Glomerular visceral epithelial cell (primary cell): ENCODE data around the gene UCHL5.
"Not testable (repeated sequence)": the region's sequence is repeated elsewhere in the genome, so short reads cannot be mapped to it uniquely, and the experiment has no call there.

Source experiments
- DNase-seq: peaks from one replicate; pipeline ENCODE4 v3.0.0-alpha.2; 2016; ENCODE audit errors: extremely low spot score

UCHL5 gene

GRCh38 chr1:193065954-193066353, 6.8 kb upstream of the UCHL5 start:
- DNase-seq: no peak

DNA sequence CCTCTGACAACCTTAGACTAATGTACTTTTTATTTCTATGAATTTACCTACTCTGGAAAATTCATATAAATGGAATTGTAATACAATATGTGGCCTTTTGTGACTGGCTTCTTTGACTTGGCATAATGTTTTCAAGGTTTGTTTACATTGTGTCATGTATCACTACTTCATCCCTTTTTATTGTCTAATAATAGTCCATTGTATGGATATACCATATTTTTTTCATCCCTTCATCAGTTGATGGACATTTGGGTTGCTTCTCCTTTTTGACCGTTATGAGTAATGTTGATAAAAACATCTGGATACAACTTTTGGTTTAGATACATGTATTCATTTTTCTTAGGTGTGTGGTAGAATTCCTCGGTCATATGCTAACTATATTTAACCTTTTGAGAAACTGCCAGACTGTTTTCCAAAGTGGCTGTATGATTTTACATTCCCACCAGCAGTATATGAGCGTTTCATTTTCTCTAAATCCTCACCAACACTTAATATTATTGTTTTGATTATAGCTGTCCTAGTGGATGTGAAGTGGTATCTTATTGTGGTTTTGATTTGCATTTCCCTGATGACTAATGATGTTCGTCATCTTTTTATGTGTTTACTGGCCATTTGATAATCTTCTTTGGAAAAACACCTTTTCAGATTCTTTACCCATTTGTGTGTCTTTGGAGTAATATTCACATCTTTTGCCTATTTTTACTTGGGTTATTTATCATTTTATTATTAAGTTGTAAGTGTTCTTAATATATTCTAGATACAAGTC, 3.7 kb upstream of the UCHL5 start:
- no peak for DNase-seq

DNA sequence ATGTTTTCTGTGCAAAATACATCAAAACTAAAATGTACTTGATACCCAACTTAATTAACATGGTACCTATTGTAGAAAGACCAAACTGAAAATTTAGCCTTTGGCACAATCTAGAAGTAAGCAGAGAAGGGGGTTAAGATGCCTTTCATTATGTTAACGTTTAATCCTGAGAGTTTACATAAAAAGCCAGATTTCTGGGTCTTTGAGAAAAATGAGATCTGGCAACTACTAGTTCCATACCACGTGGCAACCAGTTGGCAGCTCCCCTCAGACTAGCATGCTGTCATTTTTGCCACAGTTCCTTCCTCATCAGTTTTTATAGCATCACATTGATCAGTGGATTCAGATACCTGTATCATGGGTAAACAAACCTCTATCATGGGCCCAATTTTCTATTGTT, 1.8 kb upstream of the UCHL5 start:
- DNase-seq: peak; percentile 16

GRCh38 chr1:193060406-193060805, 1.2 kb upstream of the UCHL5 start:
- DNase-seq: no peak

DNA sequence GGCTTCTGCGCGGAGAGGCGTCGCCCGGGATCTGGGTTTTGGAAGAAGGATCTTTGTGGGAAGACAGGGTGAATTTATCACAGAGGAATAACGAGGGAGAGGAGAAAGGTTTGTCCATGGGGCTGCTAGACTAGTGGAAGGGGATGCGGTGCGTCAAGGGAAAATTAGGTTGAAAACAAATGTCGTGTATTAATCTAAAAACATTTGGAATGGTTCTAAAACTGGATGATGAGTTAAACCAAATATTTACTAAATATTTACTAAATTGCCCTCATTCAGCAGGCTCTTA, 899 bp upstream of the UCHL5 start:
- DNase-seq: no peak

DNA sequence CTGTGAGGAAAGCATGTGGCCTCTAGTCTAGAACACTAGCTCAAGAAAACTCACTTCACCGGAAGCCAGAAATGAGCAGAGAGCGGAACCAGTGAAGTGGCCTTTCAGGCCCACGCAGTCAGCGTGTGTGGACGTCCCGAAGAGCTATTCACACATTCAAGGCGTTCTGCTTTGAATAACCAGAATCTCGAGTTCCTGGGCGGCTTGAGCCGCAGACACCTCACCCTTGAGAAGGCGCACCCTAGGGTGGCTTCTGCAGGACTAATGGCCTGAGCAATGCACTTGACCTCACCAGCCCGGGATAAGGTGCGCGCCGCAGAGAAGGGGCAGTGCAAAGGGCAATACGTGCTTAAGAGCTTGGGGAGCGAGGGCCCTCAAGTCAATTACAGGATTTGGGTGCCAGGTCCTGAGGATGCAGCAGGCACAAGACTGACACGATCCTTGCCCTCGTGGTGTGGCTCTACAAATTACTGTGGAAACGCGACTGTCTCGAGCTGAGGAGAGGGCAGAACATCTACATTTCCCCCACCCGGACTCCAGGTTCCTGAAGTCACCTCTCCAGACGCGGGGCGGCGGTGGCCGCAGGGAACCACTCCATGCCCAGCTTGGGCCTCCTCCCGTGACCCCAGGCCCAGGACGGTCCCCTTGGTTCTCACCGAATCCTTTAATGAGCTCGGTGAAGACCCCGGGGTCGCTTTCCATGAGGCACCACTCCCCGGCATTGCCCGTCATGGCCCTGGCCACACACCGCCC, 455 bp downstream of the UCHL5 start:
- peak; percentile 56 for DNase-seq

- DNase-seq: no peak
Measured at GRCh38 chr1:193054169-193054675, 4.9 kb downstream of the UCHL5 start.

- not testable (repeated sequence) for DNase-seq
Measured at GRCh38 chr1:193048913-193049312, 10.2 kb downstream of the UCHL5 start.

DNA sequence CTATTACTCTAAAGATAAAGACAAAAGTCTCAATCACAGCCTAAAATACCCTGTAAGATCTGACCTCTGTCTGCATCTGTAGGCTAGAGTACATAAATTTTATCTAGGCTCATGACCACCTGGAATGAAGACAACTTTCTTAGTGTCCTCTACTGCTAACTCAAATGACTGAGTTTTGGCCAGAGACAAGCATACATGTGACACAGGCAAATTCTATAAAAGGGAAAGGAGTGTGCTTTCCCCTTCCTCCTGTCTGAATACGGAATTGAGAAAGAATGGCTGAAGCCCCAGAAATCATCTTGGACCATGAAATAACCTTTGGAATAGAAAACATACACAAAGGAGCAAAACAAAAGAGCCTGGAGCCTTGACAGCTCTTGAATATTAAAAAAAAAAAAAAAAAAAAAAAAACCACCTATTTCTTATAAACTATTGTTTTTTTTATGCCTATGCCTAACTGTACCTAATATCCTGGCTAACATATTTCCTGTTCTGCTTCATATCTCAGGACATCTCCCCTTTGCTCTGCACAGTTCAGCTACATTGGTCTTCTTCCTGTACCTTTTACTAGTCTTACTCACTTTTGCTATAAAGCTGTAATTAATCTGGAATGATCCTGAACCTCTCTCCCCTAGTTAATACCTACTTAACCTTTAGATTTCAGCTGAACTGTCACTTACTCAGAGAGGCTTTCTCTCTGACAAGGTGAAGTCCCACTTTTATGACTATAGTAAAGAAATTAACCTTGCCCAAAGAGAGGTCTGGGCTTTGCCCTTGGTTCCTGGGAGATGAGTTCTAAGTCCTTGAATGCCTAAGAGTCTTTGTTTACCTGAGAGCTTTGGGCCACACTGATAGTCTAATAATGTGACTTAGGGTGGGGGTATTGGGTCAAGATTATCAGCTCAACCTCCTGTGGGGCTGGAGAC, 16.1 kb downstream of the UCHL5 start:
- DNase-seq: no peak

DNA sequence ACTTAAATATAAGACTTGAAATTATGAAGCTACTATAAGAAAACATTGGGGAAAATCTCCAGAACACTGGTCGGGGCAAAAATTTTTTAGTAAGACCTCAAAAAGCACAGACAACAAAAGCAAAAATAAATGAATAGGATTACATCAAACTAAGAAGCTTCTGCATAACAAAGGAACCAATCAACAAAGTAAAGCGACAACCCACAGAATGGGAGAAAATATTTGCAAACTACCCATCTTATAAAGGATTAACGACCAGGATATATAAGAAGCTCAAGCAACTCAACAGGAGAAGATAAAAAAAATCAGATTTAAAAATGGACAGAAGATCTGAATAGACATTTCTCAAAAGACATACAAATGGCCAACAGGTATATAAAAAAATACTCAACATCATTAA, 19.1 kb downstream of the UCHL5 start:
- no peak for DNase-seq

- DNase-seq: no peak
Measured at GRCh38 chr1:193036337-193037047, 22.7 kb downstream of the UCHL5 start.

DNA sequence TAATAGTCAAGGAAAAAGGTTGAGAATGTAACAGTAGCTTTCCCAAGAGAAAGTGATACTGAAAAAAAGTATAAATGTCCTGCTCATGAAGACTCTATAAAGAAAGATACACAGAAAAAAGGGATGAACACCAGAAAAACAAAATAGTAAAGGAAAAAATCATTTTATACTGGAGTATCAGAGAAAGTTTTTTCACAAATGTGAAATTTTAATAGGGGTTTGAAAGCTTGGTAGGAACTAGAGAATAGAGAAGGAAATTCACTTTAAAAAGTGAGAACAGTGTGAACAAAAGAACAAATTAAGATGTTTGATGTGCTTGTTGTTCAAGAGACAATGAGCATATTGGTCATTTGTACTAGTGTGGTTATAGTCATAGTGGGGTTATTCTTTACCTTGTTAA, 25.6 kb downstream of the UCHL5 start:
- no peak for DNase-seq

GRCh38 chr1:193032643-193033427, 26.3 kb downstream of the UCHL5 start:
- not testable (repeated sequence) for DNase-seq

DNA sequence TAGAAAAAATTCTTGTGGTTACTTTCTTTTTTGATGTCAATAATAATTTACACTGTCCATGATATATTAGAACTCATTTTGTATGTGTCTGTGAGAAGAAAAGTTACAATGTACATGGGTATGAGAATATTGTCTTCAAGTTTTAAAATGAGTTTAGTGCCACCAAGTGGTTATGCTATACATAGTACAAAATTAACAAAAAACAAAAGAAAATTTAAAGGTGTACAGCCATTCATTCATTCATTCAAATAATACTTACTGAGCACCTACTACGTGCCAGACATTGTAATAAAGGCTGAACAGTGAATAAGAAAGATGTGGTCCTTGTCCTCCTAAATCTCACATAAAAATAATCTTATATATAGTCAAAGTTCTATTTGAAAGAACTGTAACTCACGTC, 27.7 kb downstream of the UCHL5 start:
- DNase-seq: no peak

GRCh38 chr1:193030280-193030679, 28.9 kb downstream of the UCHL5 start:
- DNase-seq: no peak

- DNase-seq: no peak
Measured at GRCh38 chr1:193025218-193025617, 33.9 kb downstream of the UCHL5 start.

DNA sequence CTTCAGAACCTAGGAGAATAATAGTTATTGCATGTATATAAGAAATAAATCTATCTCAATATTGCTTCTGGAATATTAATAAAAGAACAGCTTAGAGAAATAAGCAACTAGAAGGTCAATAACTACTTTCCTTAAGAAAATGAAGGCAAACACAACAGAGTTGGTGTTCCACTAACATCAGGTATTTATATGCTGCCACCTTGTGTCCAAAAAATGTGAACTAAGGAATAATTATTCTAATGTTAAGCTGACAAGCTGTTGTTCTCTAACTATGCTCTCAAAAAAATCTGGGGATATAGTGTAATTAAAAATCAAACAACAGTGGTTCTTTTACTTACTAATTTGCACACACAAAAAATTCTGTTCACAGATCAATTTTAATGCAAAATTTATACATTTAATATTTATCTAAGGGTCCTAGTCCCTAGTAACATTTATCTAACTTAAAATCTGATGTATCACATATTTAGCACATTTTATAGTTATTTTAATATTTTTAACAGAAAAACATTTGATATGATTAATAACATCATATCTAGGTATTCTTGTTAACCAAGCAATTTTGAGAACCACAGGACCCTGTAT, 39.6 kb downstream of the UCHL5 start:
- peak; percentile 49 for DNase-seq

DNA sequence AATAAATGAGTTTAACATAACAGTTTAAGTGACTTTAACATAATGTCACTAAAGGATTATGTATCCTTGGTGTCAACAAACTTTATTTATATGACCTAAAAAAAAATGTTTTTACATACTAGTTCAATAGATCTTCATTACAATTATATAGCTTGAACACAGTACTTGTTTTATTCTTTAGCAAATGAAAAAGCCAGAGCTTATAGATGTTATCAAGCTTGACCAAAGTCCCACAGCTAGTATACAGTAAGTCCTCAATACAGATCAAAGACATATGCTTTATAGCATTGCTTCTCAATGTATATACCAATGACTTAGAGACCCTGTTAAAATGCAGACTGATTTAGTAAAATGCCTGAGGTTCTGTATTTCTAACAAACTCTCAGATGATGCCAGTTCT, 42.4 kb downstream of the UCHL5 start:
- no peak for DNase-seq

DNA sequence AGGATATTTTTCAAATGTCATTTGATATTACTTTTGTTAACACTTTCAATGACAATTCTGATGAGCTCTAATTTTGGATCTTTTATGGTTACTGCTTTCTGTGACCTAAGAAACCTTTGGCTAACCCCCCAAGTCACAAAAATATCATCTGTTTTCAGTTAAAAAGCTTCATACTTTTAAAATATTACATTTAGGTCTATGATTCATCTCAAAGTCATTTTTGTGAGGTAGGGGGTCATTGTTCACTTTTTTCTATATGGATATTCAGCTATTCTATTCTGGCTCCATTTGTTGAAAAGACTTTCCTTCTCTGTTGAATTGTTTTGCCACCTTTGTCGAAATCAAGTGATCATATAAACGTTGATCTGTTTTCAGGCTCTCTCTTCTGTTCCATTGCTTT, 44.8 kb downstream of the UCHL5 start:
- no peak for DNase-seq

- DNase-seq: no peak
Measured at GRCh38 chr1:193013707-193014106, 45.5 kb downstream of the UCHL5 start.
